IPS DF 4.7 (cell line): ENCODE measurements around the gene RNF150.
A peak's percentile ranks its signal among the peaks of the same experiment; 100 is the strongest.

ENCODE experiments used
- DNase-seq: peaks from one replicate; pipeline ENCODE4 v3.0.0-alpha.2; 2013; ENCODE audit warnings: low spot score; ENCODE audit errors: extremely low read depth

RNF150 gene

GRCh38 chr4:140867356-140867755 lies 265.9 kb downstream of the RNF150 start:
- DNase-seq = no peak

DNA sequence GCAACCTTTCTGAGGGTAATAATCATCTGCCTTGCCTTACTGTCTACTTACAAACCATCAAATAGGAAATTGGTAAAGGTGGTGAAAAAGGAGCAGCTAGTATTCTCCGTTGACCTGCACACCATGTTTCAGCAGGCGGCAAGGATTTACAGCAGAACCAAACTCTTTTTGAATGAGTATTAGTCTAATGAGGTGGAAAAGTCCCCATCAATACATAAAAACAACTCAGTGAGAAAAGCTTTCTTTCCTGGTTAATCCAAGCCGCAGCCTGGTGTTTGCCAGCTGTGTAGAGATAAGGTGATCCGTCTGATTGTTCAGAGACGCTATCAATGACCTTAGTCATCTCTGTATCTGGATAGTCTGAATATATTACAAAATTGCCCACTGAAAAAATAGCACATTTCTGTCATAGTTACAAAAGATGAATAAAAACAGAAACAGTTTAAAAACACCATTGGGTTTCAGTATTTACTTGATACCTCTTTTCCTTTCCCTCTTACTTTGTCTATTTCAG lies 266.7 kb downstream of the RNF150 start:
- DNase-seq = no peak

DNA sequence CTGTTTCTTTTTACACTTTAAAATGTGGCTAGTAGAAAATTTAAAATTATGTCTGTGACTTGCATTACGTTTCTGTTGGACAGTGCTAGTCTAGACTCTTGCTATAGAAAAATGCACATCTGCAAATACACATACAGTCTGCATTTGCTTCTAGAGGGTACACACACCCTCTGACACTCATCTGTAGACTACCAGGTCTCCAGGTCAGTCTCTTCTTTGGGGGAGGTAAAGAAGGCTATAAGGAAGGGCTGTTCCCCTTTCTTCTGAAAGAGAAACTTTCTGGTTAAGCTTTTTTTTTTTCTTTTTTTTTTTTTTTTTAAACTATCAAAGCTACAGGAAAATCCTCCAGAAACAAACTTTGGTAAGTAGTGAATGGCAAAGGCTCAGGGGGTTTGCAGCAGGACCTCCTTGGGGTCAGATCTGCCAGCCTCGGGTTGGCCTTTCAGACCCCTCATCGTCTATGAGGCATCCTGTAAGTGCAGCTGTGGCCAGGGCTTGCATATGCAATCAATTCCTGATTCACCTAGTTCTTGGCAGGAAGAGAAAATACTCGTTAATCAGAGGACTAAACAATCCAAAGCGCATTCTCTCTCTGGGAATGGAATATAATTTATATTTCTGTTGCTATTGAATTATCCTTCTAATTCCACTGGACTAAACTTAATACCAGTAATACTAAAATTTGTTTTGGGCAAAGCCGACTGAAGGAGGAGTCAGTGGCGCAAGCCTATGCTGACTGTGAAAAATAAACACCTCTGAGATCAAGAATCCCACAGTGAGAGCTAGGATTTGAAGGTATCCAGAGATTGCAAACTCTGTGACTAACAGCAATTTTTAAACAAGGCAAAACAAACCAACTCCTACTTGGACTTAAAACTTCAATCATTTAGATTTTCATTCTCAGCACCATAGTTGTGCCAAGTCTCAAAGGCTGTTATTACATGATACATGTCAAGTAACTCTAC lies 267.7 kb downstream of the RNF150 start:
- DNase-seq = no peak

GRCh38 chr4:140863197-140863596 lies 270.1 kb downstream of the RNF150 start:
- no peak for DNase-seq

- no peak for DNase-seq
These were observed 271.2 kb downstream of the RNF150 start for GRCh38 chr4:140862177-140862442.

- DNase-seq = peak; percentile 46
These were observed 271.7 kb downstream of the RNF150 start for GRCh38 chr4:140861359-140862176.

DNA sequence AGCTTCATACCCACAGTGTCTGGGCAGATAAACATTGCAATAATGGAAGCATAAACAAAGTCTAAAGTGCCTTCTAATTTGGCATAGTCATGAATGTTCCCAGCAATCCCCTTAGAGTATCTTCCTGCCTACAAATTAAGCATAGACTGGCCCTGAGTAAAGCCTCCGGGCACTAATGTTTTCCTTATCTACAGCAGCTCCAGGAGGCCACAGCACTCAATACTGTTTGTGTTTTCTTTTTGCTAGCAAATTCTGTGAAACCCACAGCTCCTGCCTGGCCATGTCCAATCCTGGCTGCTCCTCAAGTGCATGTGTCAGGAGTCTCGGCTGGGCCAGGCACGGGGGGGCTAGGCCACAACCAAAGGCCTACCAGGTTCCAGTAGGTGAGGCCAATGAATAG lies 274.4 kb downstream of the RNF150 start:
- no peak for DNase-seq

DNA sequence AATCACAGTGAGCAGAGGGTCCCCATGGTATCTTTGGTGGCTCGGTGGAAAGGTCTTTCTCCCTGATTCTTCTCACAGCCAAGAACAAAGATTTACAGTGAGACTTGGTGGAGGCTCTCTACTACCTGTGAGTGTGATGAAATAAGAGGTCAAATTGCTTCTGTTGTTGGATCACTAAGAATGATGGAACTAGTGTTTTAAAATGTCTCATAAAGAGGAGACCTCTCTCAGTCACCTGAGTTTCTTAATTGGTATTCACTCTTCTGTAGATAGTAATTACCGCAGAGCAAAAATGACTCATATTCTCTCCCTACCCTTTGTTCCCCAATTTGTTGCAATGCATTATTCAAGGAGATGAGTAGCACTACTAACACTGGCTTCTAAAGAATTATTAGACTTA lies 276.2 kb downstream of the RNF150 start:
- DNase-seq = no peak

DNA sequence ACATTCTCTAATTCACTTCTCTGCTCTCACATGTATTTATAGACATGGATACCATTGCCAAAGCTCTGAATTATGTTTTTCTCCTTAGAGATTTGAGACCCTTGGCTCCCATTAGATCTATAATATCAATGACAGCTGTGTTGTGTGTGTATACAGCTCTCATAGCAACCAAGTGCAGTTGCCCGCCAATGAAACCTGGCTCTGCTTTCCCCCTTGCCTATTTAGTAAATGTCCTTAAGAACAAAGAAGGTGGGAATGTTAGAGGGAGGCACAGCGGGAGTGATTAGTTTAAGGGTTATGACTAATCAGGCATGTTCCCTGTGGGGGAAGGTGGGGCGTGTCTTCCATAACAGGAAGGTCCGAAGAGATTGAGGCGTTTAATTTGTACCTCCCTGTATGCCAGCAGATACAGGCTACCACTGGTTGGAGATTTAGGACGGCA lies 276.6 kb downstream of the RNF150 start:
- peak; percentile 16 for DNase-seq

DNA sequence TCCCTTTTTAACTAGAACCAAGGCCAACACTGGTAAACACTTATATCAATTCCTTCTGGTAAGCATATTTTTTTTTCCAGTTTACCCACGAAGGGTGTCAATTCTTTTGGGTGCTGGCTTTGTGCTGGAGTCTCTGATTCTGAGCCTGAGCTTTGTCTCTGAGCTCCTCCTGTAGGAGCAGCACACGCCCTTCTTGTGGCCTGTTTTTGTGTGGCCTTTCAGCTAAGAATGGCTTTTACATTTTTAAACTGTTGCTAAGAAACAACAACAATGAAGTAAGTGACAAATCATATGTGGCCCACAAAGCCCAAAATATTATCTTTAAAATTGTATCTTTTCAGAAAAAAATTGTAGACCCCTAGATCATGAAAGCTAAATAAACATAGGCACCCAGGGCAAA lies 279.1 kb downstream of the RNF150 start:
- DNase-seq = no peak

- DNase-seq = no peak
These were observed 281.5 kb downstream of the RNF150 start for GRCh38 chr4:140851804-140852203.

DNA sequence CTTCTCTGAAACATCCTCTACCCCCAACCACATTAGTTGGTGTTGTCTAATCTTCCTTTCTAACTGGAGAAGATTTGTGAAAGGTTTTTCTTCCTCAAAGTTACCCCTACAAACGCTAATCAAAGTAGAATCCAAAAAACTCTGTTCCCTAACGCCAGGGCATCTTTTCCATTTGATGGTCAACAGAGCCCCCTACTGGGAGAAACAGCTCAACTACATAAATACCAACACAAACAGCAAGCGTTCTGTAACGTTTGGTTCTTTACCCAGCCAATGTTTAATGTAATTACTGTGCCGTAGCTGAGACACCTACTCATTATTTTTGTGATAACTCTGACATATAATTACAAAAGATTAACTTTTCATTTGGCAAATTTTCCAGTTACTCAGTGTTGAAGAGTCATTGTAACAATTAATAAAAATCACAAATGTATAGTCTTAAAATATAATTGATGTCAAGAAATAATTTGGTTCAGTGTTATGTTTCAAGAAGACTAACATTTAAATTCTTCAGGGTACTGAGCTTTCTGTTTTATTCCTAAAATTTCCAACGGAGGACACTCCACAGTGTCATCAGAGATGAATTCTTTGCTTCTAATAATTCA lies 282.1 kb downstream of the RNF150 start:
- DNase-seq = peak; percentile 14

DNA sequence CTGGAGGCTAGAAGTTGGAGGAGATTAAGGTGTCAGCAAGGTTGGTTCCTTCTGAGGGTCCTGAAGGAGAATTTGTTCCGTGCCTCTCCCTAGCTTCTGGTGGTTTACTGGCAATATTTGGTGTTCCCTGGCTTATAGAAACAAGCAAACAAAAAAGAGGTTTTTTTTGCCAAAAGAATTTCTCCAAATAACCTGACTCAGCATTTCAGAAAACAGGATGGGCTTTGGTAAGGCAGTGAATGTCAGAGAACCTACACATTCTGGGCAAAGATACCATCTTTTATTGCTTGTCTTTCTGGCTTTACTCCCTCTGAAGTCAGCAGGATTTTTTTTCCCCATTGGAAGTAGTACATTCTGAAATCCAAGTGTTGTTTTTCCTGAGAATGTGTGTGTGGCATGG lies 283.7 kb downstream of the RNF150 start:
- no peak for DNase-seq

DNA sequence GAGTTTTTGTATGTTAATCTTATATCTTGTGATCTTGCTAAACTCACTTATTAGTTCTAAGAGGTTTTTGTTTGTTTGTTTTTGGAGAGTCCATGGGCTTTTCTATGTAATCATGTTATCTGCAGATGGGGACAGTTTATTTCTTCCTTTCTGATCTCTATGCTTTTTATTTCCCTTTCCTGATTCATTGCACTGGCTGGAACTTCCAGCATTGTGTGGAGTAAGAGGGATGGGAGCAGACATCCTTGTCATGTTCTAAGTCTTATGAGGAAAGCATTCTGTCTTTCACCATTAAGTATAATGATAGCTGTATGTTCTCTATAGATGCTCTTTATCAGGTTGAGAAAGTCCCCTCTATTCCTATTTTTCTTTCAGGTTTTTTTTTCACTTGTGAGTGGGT lies 286.5 kb downstream of the RNF150 start:
- DNase-seq = no peak

- no peak for DNase-seq
These were observed 289.2 kb downstream of the RNF150 start for GRCh38 chr4:140844061-140844460.

- DNase-seq = no peak
These were observed 292.1 kb downstream of the RNF150 start for GRCh38 chr4:140841186-140841585.

GRCh38 chr4:140839888-140840790 lies 293.1 kb downstream of the RNF150 start:
- DNase-seq = no peak

- no peak for DNase-seq
These were observed 293.9 kb downstream of the RNF150 start for GRCh38 chr4:140839406-140839805.

DNA sequence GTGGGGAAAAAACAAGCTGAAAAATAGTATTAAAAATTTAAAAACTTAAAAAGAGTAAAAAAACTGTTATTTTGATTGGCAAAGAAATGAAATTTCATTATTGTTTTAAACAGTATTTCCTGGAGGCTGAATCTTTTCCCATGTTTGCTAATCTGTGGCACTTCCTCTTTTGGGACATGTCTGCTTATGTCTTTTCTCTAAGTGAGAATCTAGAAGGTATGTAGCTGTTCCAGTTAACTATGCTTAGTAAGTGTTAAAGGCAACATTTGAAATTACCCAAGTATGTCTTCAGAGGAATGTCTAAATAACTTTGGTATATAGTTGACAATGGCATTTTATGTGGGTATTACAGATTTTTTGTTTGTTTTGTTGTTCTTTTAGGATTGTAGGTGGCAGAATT lies 295.5 kb downstream of the RNF150 start:
- no peak for DNase-seq

GRCh38 chr4:140834839-140835495 lies 298.3 kb downstream of the RNF150 start:
- no peak for DNase-seq
